Hepatocyte (in vitro differentiated cells): ENCODE measurements around the gene RBM47. TPM values are rescaled to one million over a fixed set of nuclear protein-coding genes. Genes with fewer than 3 reads are reported as not detected.

Source experiments
- DNase-seq: peaks from one replicate; pipeline ENCODE4 v3.0.0-alpha.2; 2016; ENCODE audit warnings: low spot score
- H2AFZ ChIP-seq: fragments of 200-600 bp; sonication (generic); 2 replicates; pipeline ENCODE4 v1.6.0; 2016; ENCODE audit warnings: antibody characterized with exemption, mild to moderate bottlenecking
- H3K27ac ChIP-seq: fragments of 200-600 bp; sonication (generic); 2 replicates; pipeline ENCODE4 v1.5.1; 2016; ENCODE audit warnings: mild to moderate bottlenecking
- H3K27me3 ChIP-seq: fragments of 200-600 bp; sonication (generic); 2 replicates; pipeline ENCODE4 v1.6.1; 2016
- H3K36me3 ChIP-seq: fragments of 200-600 bp; sonication (generic); replicated peaks from 2 replicates; pipeline ENCODE4 v1.5.1; 2016; ENCODE audit warnings: low read depth; ENCODE audit not compliant: insufficient read depth
- H3K4me1 ChIP-seq: fragments of 200-600 bp; sonication (generic); 2 replicates; pipeline ENCODE4 v1.5.1; 2016; ENCODE audit warnings: mild to moderate bottlenecking, moderate library complexity; ENCODE audit not compliant: insufficient read depth
- H3K4me2 ChIP-seq: fragments of 200-600 bp; sonication (generic); 2 replicates; pipeline ENCODE4 v1.6.0; 2016
- H3K4me3 ChIP-seq: fragments of 200-600 bp; sonication (generic); 2 replicates; pipeline ENCODE4 v1.5.1; 2016; ENCODE audit warnings: mild to moderate bottlenecking
- H3K79me2 ChIP-seq: fragments of 200-600 bp; sonication (generic); 2 replicates; pipeline ENCODE4 v1.6.0; 2017; ENCODE audit warnings: mild to moderate bottlenecking
- H3K9me2 ChIP-seq: fragments of 200-600 bp; sonication (generic); replicated peaks from 2 replicates; pipeline ENCODE4 v1.6.0; 2017; ENCODE audit warnings: mild to moderate bottlenecking; ENCODE audit not compliant: insufficient read depth
- H3K9me3 ChIP-seq: fragments of 200-600 bp; sonication (generic); 2 replicates; pipeline ENCODE4 v1.5.1; 2016; ENCODE audit warnings: low read depth, mild to moderate bottlenecking
- H4K20me1 ChIP-seq: fragments of 200-600 bp; sonication (generic); 2 replicates; pipeline ENCODE4 v1.6.0; 2016; ENCODE audit warnings: mild to moderate bottlenecking; ENCODE audit not compliant: insufficient read depth, poor library complexity, severe bottlenecking
- EZH2 ChIP-seq: fragments of 200-600 bp; sonication (generic); IDR thresholded peaks from 2 replicates; pipeline ENCODE4 v1.6.1; 2016; ENCODE audit warnings: antibody characterized with exemption, mild to moderate bottlenecking, borderline replicate concordance
- EZH2phosphoT487 ChIP-seq: fragments of 200-600 bp; sonication (generic); IDR thresholded peaks from one replicate; pipeline ENCODE4 v1.6.1; 2018; ENCODE audit warnings: antibody characterized with exemption, mild to moderate bottlenecking, low read depth, moderate library complexity; ENCODE audit not compliant: unreplicated experiment, severe bottlenecking
- WGBS: methylation state at CpG from one replicate; pipeline ENCODE4 v1.1.6; 2016; ENCODE audit warnings: low lambda C conversion rate; ENCODE audit errors: missing lambda C conversion rate; 5-methylcytosine and 5-hydroxymethylcytosine counted together
- polyA plus RNA-seq: library from polyadenylated mRNA; unstranded; fragments of >200 nt; fragmentation: Nextera tagmentation; extraction: Ambion mirVana; gene quantifications from 2 replicates; pipeline ENCODE4 v1.2.1, GENCODE V29; 2016
- total RNA-seq: library from RNA; depleted of rRNA; stranded (reverse); fragments of >200 nt; gene quantifications from 2 replicates; pipeline ENCODE4 v1.2.3, GENCODE V29; 2014
- TF ChIP-seq, protein P1 (sequence below): fragments of 200-600 bp; sonication (generic); IDR thresholded peaks from 2 replicates; pipeline ENCODE4 v1.5.1; 2016; ENCODE audit warnings: antibody characterized with exemption, mild to moderate bottlenecking; ENCODE audit not compliant: poor library complexity

RBM47 gene
- total and polyA plus RNA-seq, 2 experiments from 2014 or later, result 49.8 to 137 TPM

DNA sequence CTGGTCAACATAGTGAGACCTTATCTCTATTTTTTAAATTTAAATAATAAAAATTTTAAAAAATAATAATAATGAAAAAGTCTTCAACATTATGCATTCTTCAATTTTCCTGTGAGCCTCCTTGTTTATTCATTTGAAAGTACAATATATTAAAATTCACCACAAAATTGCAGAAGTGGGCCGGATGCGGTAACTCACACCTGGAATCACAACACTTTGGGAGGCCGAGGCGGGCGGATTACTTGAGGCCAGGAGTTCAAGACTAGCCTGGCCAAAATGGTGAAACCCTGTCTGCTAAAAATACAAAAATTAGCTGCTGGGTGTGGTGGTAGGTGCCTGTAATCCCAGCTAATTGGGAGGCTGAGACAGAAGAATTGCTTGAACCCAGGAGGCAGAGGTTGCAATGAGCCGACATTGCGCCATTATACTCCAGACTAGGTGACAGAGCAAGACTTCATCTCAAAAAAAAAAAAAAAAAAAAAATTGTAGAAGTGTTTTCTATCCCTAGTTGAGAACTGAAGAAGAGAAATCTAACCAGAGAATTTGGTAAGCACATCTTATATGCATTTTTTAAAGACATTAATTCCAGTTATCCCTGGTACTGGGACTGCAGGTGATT lies 56.9 kb downstream of the RBM47 start:
- peaks cover 6% of the 10 kb centered on the region for H3K4me1 ChIP-seq
- no peaks in the 10 kb centered on the region for H3K9me2 ChIP-seq
- H3K27me3 ChIP-seq, result no peaks in the 10 kb centered on the region
- no peaks in the 10 kb centered on the region for H4K20me1 ChIP-seq
- H3K9me3 ChIP-seq, result no peaks in the 10 kb centered on the region
- H2AFZ ChIP-seq, result no peak overlapping the region
- TF ChIP-seq, protein P1, sequence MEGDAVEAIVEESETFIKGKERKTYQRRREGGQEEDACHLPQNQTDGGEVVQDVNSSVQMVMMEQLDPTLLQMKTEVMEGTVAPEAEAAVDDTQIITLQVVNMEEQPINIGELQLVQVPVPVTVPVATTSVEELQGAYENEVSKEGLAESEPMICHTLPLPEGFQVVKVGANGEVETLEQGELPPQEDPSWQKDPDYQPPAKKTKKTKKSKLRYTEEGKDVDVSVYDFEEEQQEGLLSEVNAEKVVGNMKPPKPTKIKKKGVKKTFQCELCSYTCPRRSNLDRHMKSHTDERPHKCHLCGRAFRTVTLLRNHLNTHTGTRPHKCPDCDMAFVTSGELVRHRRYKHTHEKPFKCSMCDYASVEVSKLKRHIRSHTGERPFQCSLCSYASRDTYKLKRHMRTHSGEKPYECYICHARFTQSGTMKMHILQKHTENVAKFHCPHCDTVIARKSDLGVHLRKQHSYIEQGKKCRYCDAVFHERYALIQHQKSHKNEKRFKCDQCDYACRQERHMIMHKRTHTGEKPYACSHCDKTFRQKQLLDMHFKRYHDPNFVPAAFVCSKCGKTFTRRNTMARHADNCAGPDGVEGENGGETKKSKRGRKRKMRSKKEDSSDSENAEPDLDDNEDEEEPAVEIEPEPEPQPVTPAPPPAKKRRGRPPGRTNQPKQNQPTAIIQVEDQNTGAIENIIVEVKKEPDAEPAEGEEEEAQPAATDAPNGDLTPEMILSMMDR, result no peak
- TF ChIP-seq EZH2 (no peak), EZH2phosphoT487 (no peak)
- H3K27ac ChIP-seq, result no peak overlapping the region
- H3K36me3 ChIP-seq, result no peaks in the 10 kb centered on the region
- 93% methylated on average over 6 of the region's 7 CpGs for WGBS
- DNase-seq, result no peak
- peaks cover 18% of the 10 kb centered on the region for H3K79me2 ChIP-seq
- H3K4me3 ChIP-seq, result no peak overlapping the region
- H3K4me2 ChIP-seq, result no peak overlapping the region

DNA sequence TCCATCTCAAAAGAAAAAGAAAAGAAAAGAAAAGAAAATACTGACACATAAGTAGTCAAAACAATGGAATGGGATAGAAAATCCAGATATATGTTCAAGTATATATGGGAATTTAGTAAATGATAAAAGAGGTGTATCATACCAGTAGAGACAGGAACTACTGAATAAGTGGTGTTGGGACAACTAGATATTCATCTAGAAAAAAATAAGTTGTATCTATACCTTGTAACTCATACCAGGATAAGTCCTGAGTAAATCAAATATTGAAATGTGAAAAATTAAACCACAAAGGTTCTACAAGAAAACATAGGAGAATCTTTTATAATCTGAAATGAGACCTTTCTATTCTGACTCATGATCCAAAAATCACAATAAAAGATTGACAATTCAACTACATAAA lies 58.5 kb downstream of the RBM47 start:
- H4K20me1 ChIP-seq, result no peaks in the 10 kb centered on the region
- no peaks in the 10 kb centered on the region for H3K9me2 ChIP-seq
- no peaks in the 10 kb centered on the region for H3K36me3 ChIP-seq
- H3K9me3 ChIP-seq, result no peaks in the 10 kb centered on the region
- H3K4me1 ChIP-seq, result peaks cover under 1% of the 10 kb centered on the region
- TF ChIP-seq EZH2phosphoT487 (no peak), EZH2 (no peak)
- TF ChIP-seq, protein P1, result no peak
- peaks cover 15% of the 10 kb centered on the region for H3K79me2 ChIP-seq
- H2AFZ ChIP-seq, result no peak overlapping the region
- no peaks in the 10 kb centered on the region for H3K27me3 ChIP-seq
- no peak for DNase-seq
- H3K27ac ChIP-seq, result no peak overlapping the region
- no peak overlapping the region for H3K4me2 ChIP-seq
- H3K4me3 ChIP-seq, result no peak overlapping the region

DNA sequence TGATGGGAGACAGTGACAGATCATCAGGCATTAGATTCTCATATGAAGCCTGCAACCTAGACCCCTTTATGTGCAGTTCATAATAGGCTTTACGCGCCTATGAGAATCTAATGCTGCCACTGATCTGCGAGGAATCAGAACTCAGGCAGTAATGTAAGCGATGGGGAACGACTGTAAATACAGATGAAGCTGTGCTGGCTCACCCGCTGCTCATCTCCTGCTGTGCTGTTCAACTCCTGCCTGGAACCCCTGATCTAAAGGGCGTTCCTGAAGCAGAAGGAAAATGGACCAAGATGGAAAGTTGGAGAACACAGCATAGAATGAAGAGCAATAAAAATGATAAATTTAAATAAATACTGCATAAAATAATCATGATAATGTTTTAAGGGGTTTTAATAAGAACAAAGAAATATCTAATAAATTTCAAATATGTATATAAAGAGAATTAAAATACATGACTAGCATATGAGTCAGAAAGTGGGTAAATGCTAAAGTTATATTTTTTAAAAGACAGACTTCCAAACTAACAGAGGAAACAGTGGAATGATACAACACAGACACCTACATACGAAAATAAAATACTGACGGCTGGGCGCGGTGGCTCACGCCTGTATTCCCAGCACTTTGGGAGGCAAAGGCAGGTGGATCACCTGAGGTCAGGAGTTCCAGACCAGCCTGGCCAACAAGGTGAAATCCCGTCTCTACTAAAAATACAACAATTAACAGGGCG lies 59.2 kb downstream of the RBM47 start:
- no peak for DNase-seq
- WGBS, result 94% methylated on average over 14 of the region's 14 CpGs
- Histone ChIP-seq H3K36me3 (no peaks in the 10 kb centered on the region), H3K9me3 (no peaks in the 10 kb centered on the region), H3K4me2 (no peak overlapping the region), H3K27ac (no peak overlapping the region), H4K20me1 (no peaks in the 10 kb centered on the region), H3K4me1 (no peaks in the 10 kb centered on the region), H3K27me3 (no peaks in the 10 kb centered on the region), H2AFZ (no peak overlapping the region), H3K9me2 (no peaks in the 10 kb centered on the region), H3K79me2 (peaks cover 15% of the 10 kb centered on the region), H3K4me3 (no peak overlapping the region)
- TF ChIP-seq, protein P1, result no peak
- TF ChIP-seq EZH2phosphoT487 (no peak), EZH2 (no peak)
